HUDEP-2 (cell line): ENCODE data around the gene CCDC74B.
"Not testable (repeated sequence)": the region's sequence is repeated elsewhere in the genome, so short reads cannot be mapped to it uniquely, and the experiment has no call there.

Source experiments
- DNase-seq, 76 experiments: peaks; one replicate each; lab custom pipeline; 2025; ENCODE audit not compliant: unreplicated experiment in 76 of 76; lab: John Stamatoyannopoulos, UW

Gene CCDC74B

DNA sequence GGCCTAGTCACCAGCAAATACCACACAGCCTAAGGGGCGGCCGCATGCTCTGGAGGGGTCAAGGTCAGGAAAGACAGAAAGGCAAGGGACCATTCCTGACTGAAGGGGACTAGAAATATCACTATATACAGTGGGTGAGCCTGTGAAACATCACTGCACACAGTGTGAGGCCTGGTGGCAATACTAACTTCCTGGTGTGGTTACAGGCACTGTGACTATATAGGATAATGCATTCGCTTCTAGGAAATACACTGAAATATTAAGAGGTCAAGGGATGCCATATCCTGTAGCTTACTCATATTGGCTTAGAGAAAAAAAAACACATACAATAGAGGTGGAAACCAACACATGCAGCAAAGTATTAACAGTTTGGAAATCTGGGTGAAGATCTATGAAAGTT is 24.3 kb upstream of the CCDC74B start:
- not testable (repeated sequence) for DNase-seq

DNA sequence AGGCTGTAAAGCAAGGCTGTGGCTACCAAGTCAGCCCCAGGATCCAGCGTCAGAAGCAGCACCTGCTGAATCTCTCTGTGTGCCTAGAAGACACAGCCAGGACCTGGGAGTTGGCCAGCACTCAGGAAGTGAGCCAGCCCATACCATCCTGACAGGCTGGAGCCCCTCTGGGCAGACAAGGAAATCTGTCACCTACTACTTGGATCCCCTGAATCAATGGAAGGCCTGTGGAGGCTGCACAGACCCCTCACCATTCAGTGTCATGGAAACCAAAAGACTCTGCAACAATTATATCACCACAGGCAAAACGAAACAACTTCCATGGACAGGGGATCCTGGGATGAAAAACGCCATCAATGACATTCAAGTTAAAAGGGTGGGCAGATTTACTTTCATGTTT is 21.7 kb upstream of the CCDC74B start:
- DNase-seq, result not testable (repeated sequence)

DNA sequence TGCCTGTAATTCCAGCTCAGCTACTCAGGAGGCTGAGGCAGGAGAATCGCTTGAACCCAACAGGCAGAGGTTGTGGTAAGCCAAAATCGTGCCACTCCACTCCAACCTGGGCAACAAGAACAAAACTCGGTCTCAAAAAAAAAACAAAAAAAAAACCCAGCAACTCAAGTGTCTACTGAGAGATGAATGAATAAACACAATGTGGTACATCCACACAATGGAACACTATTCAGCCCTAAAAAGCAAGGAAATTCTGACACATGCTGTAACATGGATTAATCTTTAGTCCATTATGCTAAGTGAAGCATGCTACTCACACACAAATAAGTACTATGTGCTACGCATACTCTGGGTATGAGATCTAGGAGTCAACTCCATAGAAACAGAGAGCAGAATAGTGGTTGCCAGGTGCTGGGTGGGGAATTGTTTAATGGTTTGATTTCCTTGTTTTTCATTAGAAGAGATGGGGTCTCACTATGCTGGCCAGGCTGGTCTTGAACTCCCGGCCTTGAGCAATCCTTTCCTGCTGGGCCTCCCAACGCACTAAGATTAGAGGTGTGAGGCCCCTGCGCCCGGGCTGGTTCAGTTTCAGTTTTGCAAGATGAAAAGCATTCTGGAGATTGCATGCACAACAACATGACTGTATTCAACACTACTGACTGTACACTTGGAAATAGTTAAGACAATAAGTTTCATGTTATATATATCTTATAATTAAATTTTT is 20.5 kb upstream of the CCDC74B start:
- DNase-seq, result no peak

DNA sequence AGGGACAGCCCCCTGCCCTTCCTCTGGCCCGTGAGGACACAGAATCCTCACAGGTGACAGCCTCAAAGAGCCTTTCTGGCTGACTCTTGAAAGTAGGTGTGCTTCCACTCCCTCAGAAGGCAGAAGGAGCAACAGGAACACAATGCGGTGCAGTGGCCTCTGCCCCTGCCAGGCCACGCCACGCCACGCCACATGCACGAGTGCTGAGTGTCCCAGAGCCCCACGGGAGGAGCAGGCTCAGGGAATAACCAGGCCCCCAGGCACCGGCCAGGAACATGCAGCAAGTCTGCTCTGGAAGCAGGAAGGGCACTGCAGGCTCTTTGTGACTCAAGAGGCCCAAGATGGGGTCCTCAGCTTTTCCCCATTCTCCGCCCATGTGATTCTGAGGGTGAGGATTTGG is 18.1 kb upstream of the CCDC74B start:
- DNase-seq, result no peak

DNA sequence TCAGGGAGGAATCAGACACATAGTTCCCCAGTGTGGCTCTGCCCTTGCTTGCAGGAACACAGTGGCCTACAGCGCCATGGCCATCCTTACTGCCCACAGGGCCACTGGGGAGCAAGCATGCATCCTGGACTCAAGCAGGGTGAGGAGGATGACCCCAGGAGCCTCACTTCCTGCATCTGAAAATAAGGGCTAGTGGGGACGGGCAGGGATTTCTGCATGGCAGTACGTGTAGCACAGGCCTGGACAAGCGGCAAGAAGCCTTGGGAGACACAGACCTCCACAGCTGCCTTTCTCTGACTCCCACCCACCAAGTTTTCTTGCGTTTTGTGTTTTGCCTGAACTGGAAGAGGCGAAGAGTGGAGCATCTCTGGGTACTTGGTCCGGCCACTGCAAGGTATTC is 17.6 kb upstream of the CCDC74B start:
- not testable (repeated sequence) for DNase-seq

DNA sequence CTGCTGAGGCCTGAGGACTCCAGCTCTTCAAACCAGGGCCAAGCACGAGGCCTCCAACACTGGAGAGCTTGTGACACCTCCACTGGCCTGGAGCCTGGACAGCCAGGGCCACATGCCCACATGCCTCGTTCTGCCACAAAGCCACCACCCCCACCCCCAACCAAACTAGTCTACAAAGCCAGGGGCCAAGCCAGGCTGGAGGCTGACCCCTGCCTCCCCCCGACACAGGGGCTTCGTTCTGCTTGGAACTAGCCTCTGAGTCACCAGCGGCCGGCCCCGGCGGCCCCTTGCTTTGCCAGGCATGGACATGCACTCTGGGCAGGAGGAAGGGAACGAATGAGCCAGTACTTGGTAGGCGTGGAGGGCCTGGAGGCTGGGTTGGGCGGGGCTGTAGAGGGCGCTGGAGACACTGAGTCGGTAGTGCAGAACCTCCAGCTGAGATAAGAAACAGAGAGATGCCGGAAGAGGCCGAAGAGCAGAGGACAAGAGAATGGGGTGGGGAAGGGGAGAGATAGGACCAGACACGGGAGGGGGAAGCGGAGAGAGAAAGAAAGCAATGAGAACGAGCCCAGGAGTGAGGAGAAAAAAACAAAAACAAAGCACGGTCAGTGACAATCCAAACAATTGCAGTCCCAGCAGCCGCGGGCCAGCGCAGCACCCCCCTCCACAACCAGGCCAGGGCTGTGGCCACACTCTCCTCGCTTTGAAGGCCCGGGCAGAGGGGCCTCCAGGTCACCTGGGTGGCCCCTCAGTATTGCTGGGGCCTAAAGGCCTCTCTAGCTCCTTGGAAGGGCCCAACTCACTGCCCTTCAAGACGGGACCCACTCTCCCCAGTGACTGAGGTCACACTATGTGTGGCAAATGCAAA is 16.2 kb upstream of the CCDC74B start:
- peak in 24 of 76 experiments; percentile 1 to 65 (median 16) for DNase-seq

DNA sequence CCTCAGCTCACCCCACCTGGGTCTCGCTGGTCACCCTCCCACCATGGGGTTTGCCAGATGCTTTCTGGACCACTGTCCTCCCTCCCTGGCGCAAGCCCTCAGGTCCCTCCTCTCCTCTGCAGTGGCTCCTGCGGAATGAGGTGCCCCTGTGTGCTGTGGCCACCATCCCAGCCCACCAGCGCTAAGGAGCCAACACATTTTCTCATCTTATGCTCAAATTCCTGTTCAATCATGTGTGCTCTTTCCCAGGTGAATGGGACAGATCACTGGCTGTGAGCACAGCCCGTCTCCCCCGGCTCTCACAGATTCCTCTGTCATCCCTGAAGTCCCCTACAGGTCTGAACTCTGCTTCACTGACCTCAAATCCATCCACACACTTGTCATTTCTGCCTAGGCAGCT is 15.2 kb upstream of the CCDC74B start:
- no peak for DNase-seq

DNA sequence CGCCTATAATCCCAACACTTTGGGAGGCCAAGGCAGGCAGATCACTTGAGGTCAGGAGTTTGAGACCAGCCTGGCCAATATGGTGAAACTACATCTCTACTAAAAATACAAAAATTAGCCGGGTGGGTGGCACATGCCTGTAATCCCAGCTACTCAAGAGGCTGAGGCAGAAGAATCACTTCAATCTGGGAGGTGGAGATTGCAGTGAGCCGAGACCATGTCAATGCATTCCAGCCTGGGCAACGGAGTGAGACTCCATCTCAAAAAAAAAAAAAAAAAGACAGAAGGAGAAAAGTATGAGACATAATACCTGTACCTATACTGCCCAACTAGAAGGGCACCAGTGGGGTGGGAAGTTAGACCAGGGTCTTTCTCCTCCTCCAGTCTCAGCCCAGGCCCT is 14.5 kb upstream of the CCDC74B start:
- DNase-seq, result not testable (repeated sequence)

DNA sequence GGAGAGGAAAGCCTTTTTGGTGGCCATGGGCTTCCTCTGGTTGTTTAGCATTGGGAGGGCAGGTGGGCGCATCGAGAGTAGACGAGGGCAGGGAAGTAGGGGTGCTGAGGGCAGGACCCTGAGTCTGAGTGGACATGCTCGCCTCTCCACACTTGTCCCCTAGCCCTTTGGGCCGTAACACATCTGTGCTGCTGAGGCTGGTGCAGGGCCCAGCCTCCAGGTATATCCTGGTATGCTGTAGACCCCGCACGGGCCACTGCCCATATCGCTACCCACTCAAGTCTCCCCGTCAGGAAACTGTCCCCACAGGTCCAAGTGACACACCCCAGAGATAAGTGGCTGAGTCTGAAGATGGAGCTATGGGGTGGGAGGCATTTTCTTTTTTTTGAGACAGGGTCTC is 13.7 kb upstream of the CCDC74B start:
- DNase-seq, result no peak

DNA sequence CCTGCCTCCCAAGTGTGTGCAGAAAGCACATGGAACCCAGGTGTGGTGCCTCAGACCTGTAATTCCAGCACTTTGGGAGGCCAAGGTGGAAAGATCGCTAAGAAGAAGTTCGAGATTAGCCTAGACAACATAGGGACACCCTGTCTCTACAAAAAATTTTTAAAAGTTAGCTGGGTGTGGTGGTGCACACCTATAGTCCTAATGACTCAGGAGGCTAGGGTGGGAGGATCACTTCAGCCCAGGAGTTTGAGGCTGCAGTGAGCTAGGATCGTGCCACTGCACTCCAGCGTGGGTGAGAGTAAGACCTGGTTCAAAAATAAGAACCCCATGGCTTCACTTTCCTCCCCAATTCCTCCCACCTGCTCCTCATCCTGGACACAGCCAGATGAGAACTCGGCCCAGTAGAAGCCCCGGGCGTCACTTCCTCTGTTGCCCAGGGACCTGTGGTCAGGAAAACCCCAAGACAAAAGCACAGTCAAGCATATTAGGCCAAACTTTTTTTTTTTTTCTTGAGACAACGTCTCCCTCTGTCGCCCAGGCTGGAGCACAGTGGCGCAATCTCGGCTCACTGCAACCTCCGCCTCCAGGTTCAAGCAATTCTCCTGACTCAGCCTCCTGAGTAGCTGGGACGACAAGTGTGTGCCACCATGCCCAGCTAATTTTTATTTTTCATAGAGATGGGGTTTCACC is 13.1 kb upstream of the CCDC74B start:
- not testable (repeated sequence) for DNase-seq

DNA sequence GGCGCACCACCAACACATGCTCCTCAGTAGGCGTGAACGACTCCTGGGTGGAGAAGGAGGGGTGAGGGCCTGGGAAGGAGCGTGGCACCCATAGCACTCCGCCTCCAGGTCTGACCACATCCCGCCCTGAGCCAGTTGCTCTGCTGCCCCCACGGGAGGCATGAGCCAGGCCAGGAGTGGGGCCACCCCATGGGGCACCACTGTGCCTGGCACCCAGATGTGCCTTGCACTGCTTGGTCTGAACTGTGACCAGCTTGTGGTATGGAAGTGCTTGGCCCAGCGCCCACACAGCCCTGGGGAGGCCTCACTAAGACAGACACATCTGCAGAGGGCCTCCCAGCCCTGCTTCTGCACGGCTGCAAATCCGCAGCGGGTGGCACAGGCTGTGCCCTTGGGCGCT is 12.4 kb upstream of the CCDC74B start:
- DNase-seq, result peak in 43 of 76 experiments; percentile 0 to 66 (median 18)

DNA sequence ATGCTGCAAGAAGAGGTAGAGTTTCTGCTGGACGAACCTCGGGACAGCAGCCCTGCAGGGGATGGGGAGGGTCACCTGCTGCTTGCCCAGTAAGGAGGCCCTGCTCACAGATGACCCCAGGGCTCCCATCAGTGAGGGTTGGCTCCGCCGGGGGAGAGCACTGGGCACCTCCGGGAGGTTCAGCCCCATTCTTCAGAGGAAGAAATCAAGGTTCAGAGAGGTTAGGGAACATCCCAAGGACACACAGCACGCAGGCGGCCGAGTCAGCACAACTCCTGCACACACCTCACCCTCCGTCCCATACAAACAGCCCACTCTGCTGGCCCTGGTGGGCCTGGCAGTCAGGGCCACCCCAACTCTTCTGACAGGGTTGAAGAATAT is 11.7 kb upstream of the CCDC74B start:
- no peak for DNase-seq

DNA sequence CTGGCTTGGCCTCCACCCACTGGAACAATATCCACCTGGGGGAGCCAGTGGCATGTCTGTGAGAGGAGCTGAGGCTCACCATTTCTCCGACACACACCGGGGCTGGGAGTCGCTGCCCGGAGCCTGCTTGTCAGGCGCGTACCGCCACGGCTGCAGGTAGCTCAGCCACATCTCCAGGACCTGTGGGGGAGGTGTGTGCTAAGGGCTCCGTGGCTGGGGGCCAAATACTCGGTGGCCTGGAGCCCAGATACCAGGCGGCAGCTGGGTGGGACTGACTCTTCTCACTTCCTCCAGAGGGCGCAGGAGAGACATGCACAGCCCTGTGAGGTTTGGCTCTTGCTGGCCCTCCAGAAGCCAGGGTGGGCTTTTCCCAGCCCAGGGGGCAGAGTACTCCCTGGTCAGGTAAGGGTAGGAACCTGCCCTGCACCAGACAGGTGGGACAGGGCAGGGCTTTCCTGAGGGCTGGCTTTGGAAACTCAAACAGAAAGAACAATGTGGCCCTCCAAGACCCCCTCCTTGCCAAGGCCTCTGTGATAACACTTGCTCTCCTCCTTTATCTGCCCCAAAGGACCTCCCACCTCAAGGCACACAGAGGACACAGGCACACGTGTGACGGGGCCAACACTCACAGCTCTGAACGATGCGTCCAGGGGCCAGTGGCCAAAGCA is 11.2 kb upstream of the CCDC74B start:
- DNase-seq, result peak in 69 of 76 experiments; percentile 4 to 84 (median 51)

DNA sequence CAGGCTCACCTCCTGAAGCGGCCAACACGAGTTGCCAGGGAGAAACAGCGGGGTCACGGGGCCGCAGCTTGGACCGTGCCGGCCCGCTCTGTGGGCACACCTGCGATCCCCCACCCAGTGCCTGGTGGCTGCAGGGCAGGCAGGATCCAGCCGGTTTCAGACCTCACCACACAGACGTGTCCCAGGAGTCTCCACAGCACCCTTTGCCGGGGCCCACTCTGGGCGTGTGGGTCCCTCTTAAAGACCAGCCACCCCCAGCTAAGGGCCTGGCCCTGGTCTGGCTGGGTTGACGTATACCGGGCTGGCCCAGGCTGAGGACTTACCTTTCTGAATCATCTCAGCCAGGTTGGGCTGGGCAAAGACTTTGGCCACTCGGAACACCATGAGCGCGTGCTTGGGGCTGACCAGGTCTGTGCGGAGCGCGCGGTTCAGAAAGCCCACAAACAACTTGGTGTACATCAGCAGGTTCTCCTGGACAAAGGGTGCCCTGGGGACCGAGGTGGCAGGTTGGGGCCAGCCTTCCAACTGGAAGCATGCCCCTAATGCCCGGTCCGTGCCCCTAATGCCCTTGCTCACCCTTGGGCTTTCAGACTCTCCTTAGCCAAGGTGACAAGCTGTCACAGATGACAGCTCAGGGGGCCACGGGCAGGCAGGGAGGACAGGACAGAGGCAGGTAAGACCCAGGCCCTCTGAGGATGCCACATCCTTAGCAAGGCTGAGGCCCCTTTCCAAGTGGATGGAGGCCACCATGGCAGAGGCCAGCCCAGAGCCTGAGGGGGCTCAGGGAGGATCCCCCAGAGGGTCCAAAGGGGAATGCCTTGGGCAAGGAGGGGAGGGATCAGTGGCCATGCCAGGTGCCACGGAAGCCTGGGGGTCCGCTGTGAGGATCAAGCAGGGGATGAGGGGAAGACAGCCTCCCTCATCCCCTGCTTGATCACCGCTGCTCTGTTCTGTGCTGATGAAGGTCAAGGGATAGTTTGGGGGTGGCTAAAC is 10.2 kb upstream of the CCDC74B start:
- DNase-seq, result no peak

DNA sequence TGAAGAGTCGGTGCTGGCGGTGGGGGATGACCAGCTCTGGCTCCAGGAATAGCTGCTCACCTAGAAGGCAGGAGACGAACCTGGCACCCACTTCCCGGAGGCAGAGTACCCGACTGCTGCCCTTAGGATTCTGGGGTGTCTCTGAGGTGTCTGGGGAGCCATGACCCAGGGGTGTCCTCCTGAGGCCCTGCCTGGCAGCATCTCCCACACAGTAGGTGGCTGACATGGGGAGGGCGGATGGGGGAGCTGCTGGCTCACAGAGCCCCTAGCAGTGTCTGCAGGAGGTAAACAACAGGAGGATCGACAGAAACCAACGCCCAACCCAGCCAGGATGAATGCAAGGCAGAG is 9.5 kb upstream of the CCDC74B start:
- not testable (repeated sequence) for DNase-seq

DNA sequence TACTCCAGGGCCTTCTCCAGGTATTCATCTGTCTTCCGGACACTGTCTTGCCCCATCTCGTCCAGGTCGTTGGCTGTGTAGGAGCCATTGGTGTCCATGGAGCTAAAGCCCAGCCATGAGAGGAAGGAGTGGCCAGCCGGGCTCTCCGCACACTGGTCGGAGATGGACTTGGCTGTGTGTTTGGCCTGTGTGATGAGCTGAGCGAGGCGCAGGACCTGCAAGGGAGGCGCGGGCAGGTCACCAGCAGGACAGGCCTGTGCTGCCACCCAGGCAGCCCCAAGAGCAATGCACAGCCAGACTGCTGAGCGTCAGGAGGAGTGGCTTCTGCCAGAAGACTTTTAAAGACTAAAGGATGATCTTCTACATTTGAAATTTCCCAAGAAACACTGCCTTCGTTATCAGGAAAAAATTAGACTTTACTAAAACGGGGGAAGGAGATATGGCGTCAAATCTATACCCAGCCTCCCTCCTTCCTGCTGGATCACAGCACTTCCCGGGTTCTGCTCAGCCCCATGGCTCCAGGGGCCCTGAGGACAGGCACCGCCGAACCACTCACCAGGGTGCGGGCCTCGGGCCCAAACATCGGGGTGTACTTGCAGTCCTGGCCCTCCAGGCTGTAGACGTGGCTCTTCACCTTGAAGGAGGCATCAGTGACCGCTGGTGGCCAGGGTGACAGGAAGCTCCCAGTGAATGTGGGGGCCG is 9.0 kb upstream of the CCDC74B start:
- DNase-seq, result not testable (repeated sequence)

DNA sequence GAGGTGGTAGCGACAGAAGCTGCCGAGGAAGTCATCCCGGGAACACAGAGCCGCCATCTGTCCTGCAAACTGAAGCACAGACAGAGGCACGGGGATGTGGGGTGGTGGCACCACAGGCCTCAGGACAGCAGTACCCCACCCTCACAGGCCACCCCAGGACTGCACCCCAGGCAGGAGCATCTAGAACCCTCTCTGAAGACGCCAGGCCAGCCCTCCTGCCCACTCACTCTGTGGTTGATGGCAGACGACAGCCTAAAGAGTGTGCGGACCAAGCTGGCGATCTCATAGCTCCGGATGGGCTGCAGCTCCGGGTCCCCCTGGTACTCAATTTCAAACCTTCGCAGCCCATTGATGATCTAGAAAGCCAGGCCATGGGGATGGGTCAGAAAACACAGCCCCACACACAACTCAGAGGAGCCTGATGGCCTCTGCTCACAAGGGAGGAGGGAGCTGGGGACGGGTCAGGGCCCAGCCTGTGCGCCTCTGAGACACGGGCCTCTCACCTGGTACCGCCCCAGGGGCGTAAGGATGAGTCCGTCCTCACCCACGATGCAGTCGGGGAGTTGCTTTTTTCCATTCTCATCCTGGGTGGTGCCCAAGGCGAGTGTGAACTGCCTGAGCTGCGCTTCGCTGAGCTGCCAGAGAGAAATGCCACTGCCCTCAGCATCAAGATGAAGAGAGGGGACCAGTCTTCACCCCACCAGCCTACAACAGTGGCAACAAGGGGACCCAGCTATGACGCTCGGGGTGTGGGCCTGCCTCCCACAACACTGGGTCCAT is 8.1 kb upstream of the CCDC74B start:
- no peak for DNase-seq

DNA sequence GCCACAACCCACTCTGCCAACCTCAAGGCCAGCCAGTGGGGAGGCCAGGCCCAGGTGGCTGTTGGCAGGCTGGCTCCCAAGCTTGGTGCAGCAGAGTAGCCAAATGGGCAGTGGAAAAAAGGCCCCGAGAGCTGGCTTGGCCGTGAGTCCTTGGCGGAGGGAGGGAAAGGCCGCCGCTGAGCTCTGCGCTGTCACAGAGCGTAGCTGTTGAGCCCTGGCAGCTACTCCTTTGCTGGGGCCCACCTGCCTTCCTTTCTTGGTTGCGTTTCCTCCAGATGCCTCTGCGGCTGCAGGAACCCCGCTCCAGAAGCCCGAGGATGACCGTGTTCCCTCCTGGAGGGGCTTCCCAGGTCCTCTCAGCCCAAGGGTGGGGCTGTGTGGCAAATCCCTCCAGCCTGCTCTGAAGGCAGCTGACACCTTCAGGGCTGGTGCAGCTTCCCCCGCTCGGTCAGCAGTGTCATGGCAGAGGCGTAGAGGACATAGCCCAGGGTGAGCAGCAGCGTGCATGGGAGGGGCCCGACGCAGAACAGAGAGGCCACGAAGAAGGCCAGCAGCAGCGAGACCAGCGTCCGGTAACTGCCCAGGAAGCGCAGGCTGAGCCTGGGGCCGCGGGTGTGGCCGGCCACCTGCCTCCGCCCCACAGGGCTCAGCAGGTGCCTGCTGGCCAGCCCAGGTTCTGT is 7.4 kb upstream of the CCDC74B start:
- not testable (repeated sequence) for DNase-seq
